CD14-positive monocyte (primary cell): ENCODE measurements around the gene FTH1. TPM values are rescaled to one million over a fixed set of nuclear protein-coding genes. Genes with fewer than 3 reads are reported as not detected.
A peak's percentile ranks its signal among the peaks of the same experiment; 100 is the strongest.

Experiments used
- DNase-seq, 3 donors: peaks; one replicate each; pipeline ENCODE4 v3.0.0-alpha.2; 2011 to 2022
- H2AFZ ChIP-seq: 2 replicates; pipeline ENCODE4 v1.6.0; 2012; ENCODE audit warnings: mild to moderate bottlenecking, low read depth, low read length, inconsistent platforms; ENCODE audit not compliant: insufficient read depth, poor library complexity, severe bottlenecking
- H3K27ac ChIP-seq, 2 donors: 1 replicate in 1 of 2; 2 replicates in 1 of 2; pipeline ENCODE4 v1.5.1; 2012 to 2013; ENCODE audit warnings: low read length in 2 of 2, control low read depth in 1 of 2, inconsistent platforms in 1 of 2, low read depth in 1 of 2, mild to moderate bottlenecking in 1 of 2
- H3K27me3 ChIP-seq, 2 donors: one replicate each; pipeline versions ENCODE4 v1.6.0 to v1.6.1; 2011 to 2013; ENCODE audit warnings: low read length in 2 of 2; ENCODE audit not compliant: control insufficient read depth in 2 of 2, insufficient read depth in 2 of 2
- H3K36me3 ChIP-seq, 2 donors: replicated peaks in 1 of 2; 1 replicate in 1 of 2; 2 replicates in 1 of 2; pipeline versions ENCODE4 v1.5.1 to v1.6.1; 2012 to 2013; ENCODE audit warnings: low read length in 2 of 2, control low read depth in 1 of 2, inconsistent platforms in 1 of 2, mild to moderate bottlenecking in 1 of 2; ENCODE audit not compliant: insufficient read depth in 2 of 2, control insufficient read depth in 1 of 2
- H3K4me1 ChIP-seq, 2 donors: 1 replicate in 1 of 2; 2 replicates in 1 of 2; pipeline versions ENCODE4 v1.5.1 to v1.6.1; 2012 to 2013; ENCODE audit warnings: low read length in 2 of 2, control low read depth in 1 of 2, inconsistent platforms in 1 of 2, mild to moderate bottlenecking in 1 of 2, moderate library complexity in 1 of 2; ENCODE audit not compliant: insufficient read depth in 2 of 2, control insufficient read depth in 1 of 2
- H3K4me2 ChIP-seq: replicated peaks from 2 replicates; pipeline ENCODE3; 2012; ENCODE audit warnings: low read length, moderate library complexity, mild to moderate bottlenecking; ENCODE audit not compliant: poor library complexity, severe bottlenecking; ENCODE audit errors: extremely low read depth
- H3K4me3 ChIP-seq, 3 experiments: fragments of 200-600 bp in 1 of 3; sonication (generic) in 1 of 3; replicated peaks in 1 of 3; 1 replicate in 2 of 3; 2 replicates in 1 of 3; pipeline ENCODE4 v1.5.1; 2011 to 2013; ENCODE audit warnings: low read length in 3 of 3, mild to moderate bottlenecking in 3 of 3, control low read depth in 2 of 3, low read depth in 2 of 3, inconsistent platforms in 1 of 3, moderate library complexity in 1 of 3
- H3K79me2 ChIP-seq: 2 replicates; pipeline ENCODE4 v1.6.0; 2012; ENCODE audit warnings: mild to moderate bottlenecking, control low read depth, inconsistent platforms, low read length, moderate library complexity; ENCODE audit not compliant: insufficient read depth
- H3K9ac ChIP-seq: 2 replicates; pipeline ENCODE4 v1.6.0; 2017; ENCODE audit warnings: low read length, mild to moderate bottlenecking; ENCODE audit not compliant: insufficient read depth, poor library complexity, severe bottlenecking
- H3K9me3 ChIP-seq, 2 donors: replicated peaks in 1 of 2; 1 replicate in 1 of 2; 2 replicates in 1 of 2; pipeline versions ENCODE4 v1.5.1 to v1.6.1; 2012 to 2013; ENCODE audit warnings: low read length in 2 of 2, control low read depth in 1 of 2; ENCODE audit not compliant: control insufficient read depth in 1 of 2, insufficient read depth in 1 of 2
- H4K20me1 ChIP-seq: 2 replicates; pipeline ENCODE4 v1.6.0; 2012; ENCODE audit warnings: mild to moderate bottlenecking, low read length, control low read depth, moderate library complexity; ENCODE audit not compliant: insufficient read depth
- H3K27ac Mint-ChIP-seq, 7 donors: one replicate each; pipeline ENCODE4 v1.8.0; 2020; ENCODE audit warnings: mild to moderate bottlenecking in 7 of 7, mixed read lengths in 7 of 7, moderate library complexity in 6 of 7, inconsistent platforms in 2 of 7
- H3K27me3 Mint-ChIP-seq, 3 donors: one replicate each; pipeline ENCODE4 v1.8.0; 2021 to 2022; ENCODE audit warnings: low read depth in 3 of 3, mild to moderate bottlenecking in 3 of 3, mixed read lengths in 3 of 3, moderate library complexity in 3 of 3, inconsistent platforms in 1 of 3
- H3K36me3 Mint-ChIP-seq, 2 donors: one replicate each; pipeline ENCODE4 v1.8.0; 2020; ENCODE audit warnings: mixed read lengths in 2 of 2, inconsistent platforms in 1 of 2, mild to moderate bottlenecking in 1 of 2
- H3K4me1 Mint-ChIP-seq: one replicate; pipeline ENCODE4 v1.8.0; 2020; ENCODE audit warnings: mild to moderate bottlenecking, mixed read lengths
- H3K4me3 Mint-ChIP-seq, 2 donors: one replicate each; pipeline ENCODE4 v1.8.0; 2020; ENCODE audit warnings: mild to moderate bottlenecking in 2 of 2, mixed read lengths in 2 of 2, moderate library complexity in 1 of 2
- H3K9me3 Mint-ChIP-seq, 7 donors: one replicate each; pipeline ENCODE4 v1.8.0; 2020 to 2022; ENCODE audit warnings: mixed read lengths in 7 of 7, mild to moderate bottlenecking in 6 of 7, moderate library complexity in 6 of 7, inconsistent platforms in 2 of 7
- WGBS: methylation state at CpG from one replicate; pipeline ENCODE4 v1.1.5; 2013; ENCODE audit warnings: missing lambda C conversion rate; ENCODE audit not compliant: insufficient coverage; 5-methylcytosine and 5-hydroxymethylcytosine counted together
- intact Hi-C, 2 donors: fragments of 100-400 bp; cut with micrococcal nuclease; formaldehyde crosslinking; loops; one replicate each; pipeline versions ENCODE4 v1.15.0 to v1.15.1; 2023
- polyA plus RNA-seq, 3 donors: library from polyadenylated mRNA; depleted of rRNA in 1 of 3; unstranded in 2 of 3; stranded (reverse) in 1 of 3; fragments of 300-500 nt in 2 of 3; fragments of >200 nt in 1 of 3; fragmentation: Illumina TruSeq in 2 of 3; gene quantifications; 1 replicate in 2 of 3; 2 replicates in 1 of 3; pipeline ENCODE4 v1.2.3, GENCODE V29; 2012 to 2021
- TF ChIP-seq, protein P1 (sequence below): fragments of 200-600 bp; IDR thresholded peaks from one replicate; pipeline ENCODE4 v1.8.0; 2022; ENCODE audit warnings: antibody characterized with exemption, mild to moderate bottlenecking

Gene FTH1
- polyA plus RNA-seq, 3 donors, result 8,968 to 15,394 (median 11,239) TPM

DNA sequence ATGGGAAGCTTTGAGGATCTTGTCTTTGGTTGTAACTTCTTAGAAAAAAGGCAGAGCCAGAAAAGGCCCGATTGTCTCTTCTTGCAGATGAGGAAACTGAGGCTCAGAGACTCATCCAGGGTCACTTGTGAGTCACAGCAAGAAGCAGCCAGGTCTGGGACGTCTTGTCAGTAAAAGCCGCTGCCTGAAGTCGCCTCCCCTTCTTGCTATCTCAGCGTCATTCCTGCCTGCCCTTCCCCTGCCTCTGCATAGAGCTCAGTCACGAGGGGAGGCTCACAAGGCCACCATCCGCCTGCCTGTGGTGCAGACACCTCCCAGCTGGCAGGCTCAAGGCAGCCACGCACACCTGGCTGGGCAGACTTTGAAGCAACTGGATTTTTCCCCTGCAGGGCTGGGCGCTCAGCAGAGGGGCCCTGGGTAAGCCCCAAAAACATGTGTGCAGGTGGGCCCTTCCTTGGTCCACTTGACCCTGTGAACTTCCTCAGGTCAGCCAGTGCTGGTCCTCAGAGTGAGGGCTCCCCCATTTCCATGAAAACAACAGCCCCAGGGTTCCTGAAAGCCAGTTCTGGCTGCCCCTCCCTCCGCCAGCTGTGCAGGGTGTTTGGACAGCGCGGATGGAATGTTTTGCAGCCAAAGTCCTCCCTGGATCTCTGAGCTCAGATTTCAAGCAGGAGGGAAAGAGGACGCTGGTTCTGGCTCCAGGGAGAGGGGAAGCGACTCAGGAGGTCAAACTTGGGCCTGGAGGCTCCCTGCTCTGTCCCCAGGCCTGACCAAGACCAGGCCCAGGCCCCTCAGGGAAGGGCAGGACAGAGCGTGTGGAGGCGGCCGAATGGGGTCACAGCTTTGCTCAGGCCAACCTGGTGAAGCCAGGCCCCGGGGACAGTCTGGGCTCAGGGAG lies 44.0 kb downstream of the FTH1 start:
- TF ChIP-seq, protein P1, sequence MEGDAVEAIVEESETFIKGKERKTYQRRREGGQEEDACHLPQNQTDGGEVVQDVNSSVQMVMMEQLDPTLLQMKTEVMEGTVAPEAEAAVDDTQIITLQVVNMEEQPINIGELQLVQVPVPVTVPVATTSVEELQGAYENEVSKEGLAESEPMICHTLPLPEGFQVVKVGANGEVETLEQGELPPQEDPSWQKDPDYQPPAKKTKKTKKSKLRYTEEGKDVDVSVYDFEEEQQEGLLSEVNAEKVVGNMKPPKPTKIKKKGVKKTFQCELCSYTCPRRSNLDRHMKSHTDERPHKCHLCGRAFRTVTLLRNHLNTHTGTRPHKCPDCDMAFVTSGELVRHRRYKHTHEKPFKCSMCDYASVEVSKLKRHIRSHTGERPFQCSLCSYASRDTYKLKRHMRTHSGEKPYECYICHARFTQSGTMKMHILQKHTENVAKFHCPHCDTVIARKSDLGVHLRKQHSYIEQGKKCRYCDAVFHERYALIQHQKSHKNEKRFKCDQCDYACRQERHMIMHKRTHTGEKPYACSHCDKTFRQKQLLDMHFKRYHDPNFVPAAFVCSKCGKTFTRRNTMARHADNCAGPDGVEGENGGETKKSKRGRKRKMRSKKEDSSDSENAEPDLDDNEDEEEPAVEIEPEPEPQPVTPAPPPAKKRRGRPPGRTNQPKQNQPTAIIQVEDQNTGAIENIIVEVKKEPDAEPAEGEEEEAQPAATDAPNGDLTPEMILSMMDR, result no peak
- Histone ChIP-seq H3K9me3 (no peaks in the 10 kb centered on the region), H3K27ac (no peak overlapping the region), H3K27me3 (peaks cover 2 to 14% of the 10 kb centered on the region in 2 donors), H3K4me3 (no peak overlapping the region), H2AFZ (no peak overlapping the region), H3K36me3 (no peaks in the 10 kb centered on the region), H3K4me2 (no peak overlapping the region), H4K20me1 (no peaks in the 10 kb centered on the region), H3K4me1 (peaks cover 32 to 36% of the 10 kb centered on the region in 2 donors), H3K79me2 (no peaks in the 10 kb centered on the region), H3K9ac (no peak overlapping the region)
- intact Hi-C loops, result no loop called here
- Mint-ChIP-seq H3K4me3 (peak overlapping the region in 1 of 2 donors; percentile 26), H3K27me3 (peaks cover 14 to 28% (median 26%) of the 10 kb centered on the region in 3 donors), H3K4me1 (peaks cover 24% of the 10 kb centered on the region), H3K36me3 (peaks cover 0 to under 1% of the 10 kb centered on the region in 2 donors), H3K9me3 (peaks cover 0 to 4% (median 0%) of the 10 kb centered on the region in 7 donors), H3K27ac (peak overlapping the region in 2 of 7 donors; percentile 68 to 84)
- WGBS, result 78% methylated on average over 18 of the region's 18 CpGs
- peak in 2 of 3 donors; percentile 29 to 46 for DNase-seq

DNA sequence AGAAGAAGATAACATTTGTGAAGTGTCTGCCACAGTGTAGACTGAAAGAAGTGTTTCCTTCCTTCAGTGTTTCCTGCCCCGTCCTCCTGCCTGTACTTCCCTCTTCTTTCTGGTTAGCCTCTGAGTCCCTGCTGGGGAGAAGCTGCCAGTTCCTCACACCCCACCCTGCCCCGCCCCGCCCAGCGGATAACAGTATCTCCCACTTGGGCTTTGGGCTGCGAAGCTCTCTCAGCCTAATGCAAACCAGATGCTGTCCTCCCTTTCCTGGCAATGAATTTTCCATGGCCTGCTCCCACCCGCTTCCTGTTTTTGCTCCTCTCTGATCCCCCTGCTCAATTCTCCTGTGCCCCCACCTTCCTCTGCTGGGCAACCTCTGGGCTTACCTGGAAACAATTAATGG lies 44.9 kb downstream of the FTH1 start:
- peaks cover 23 to 36% (median 35%) of the 10 kb centered on the region in 3 donors for H3K27me3 Mint-ChIP-seq
- Histone ChIP-seq H3K79me2 (no peaks in the 10 kb centered on the region), H3K9ac (no peak overlapping the region), H3K4me3 (peak overlapping the region in 1 of 3 experiments; percentile 34), H3K27ac (no peak overlapping the region), H3K4me1 (peaks cover 38 to 42% of the 10 kb centered on the region in 2 donors), H2AFZ (no peak overlapping the region), H3K27me3 (peaks cover 10 to 22% of the 10 kb centered on the region in 2 donors), H3K4me2 (peak overlapping the region; percentile 45), H4K20me1 (no peaks in the 10 kb centered on the region), H3K9me3 (no peaks in the 10 kb centered on the region), H3K36me3 (no peaks in the 10 kb centered on the region)
- TF ChIP-seq, protein P1, result no peak
- peak; percentile 59 to 81 (median 73) for DNase-seq
- WGBS, result 0% methylated on average over 2 of the region's 6 CpGs
- H3K27ac Mint-ChIP-seq, result peak overlapping the region in 4 of 7 donors; percentile 51 to 84 (median 62)
- peaks cover 32% of the 10 kb centered on the region for H3K4me1 Mint-ChIP-seq
- H3K4me3 Mint-ChIP-seq, result peak overlapping the region in 1 of 2 donors; percentile 51
- peaks cover 0 to 10% (median 3%) of the 10 kb centered on the region in 7 donors for H3K9me3 Mint-ChIP-seq
- intact Hi-C loops, result no loop called here
- H3K36me3 Mint-ChIP-seq, result peaks cover 4 to 8% of the 10 kb centered on the region in 2 donors
